ENCODE data around the gene EGLN2.
"Not testable (repeated sequence)": the region's sequence is repeated elsewhere in the genome, so short reads cannot be mapped to it uniquely, and the experiment has no call there.

EGLN2 gene

DNA sequence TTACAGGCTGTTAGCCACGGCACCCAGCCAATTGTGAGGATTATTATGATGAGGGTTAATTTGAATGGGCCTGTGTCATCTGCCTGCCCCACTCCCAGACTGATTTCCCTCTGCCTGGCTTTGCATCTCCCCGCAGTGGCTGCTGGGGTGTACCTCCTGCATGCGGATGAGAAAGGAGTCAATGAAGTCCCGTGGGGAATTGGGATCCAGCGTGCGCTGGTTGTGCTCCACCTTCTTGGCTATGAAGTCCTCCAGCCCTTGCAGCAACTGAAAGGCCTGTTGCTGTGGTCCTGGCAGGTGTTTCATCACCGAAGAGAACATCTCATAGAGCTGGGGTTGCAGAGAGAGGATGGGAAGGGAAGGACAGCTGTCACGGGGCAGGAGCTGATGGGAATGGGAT is 47.7 kb downstream of the EGLN2 start:
- DNase-seq (ENCODE audit: low spot score), result not testable (repeated sequence)

DNA sequence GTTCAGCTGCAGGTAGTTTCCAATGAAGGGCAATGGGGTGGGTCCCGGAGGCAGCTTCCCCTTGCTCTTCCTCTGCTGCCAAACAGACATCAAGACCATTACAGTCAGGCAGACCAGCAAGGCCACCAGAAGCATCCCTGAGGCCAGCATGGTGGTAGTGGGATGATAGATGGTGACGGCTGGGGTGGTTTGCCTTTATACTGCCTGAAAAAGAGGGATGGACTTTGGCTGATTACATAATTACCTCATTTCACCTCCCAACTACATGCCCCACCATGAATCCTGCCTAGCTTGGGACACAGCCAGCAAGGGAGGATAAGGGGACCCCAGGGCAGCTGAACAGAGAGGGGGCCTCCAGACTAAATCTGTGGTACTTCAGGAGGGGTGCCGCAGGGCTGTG is 51.3 kb downstream of the EGLN2 start, which contains the start of gene CYP2A6:
CYP2A6 (minus strand) TSS at position 171 of the 400 bp plus-strand sequence; CDS start at position 150, 21 bp downstream.
- not testable (repeated sequence) for DNase-seq (ENCODE audit: low spot score)

DNA sequence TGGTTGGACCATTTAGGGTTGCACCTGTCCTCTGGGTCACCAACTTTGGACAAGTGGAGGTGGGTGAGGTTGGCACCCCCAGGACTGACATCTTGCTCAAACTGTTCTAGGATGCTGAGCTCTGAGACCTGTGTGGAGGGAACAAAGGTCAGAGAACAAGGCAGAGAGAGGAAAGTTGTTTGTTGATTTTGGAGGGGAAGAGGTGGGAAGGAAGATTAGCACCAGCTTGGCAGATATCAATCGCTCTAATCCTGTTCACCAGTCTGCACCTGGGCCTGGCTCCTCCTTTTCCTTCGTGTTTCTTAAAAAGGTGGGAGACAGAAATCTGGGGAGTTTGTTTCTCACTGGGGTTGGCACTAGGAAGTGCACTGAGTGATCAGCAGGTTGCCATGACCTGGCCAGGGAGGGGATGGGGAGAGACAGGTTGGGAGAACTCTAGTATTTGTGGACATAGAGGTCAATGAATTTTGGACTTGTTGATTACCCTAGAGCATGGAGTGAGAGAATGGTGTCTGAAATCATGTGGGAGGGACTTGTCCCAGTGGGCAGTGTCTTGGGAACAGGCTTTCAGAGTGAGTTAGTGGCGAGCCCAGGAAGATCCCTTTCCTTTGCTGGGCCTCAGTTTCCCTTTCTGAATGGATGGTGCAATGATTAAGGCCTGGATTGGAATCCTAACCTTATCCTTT is 53.6 kb downstream of the EGLN2 start:
- DNase-seq (ENCODE audit: low spot score), result not testable (repeated sequence)
